ENCODE measurements around the gene ADSS2.

GRCh38 chr1:244376126-244376525 lies 75.6 kb downstream of the ADSS2 start:
- TF ChIP-seq CTCF (IDR thresholded peaks at IDR 0.05 in 4 of 5, conservative IDR thresholded peaks at IDR 0.05 in 1 of 5) = no peak
- no peak for TF ChIP-seq POLR2A (IDR thresholded peaks at IDR 0.05)
